PC-3 (cell line): ENCODE data around the gene TRAIP.

Experiments
- CTCF ChIP-seq: fragments of 300-600 bp; sonication (generic); conservative IDR thresholded peaks from 2 replicates; pipeline ENCODE4 v1.5.1; 2017; ENCODE audit warnings: antibody characterized with exemption, low read depth, mild to moderate bottlenecking, low read length
- EZH2 ChIP-seq: fragments of 300-600 bp; sonication (generic); IDR thresholded peaks from one replicate; pipeline ENCODE4 v1.6.1; 2017; ENCODE audit warnings: antibody characterized with exemption, mild to moderate bottlenecking, low read length; ENCODE audit not compliant: unreplicated experiment
- EZH2phosphoT487 ChIP-seq: fragments of 300-600 bp; sonication (generic); IDR thresholded peaks from 2 replicates; pipeline ENCODE4 v1.6.1; 2018; ENCODE audit warnings: mild to moderate bottlenecking, antibody characterized with exemption, low read length, borderline replicate concordance

- TF ChIP-seq CTCF (no peak), EZH2 (no peak), EZH2phosphoT487 (no peak)
Measured at GRCh38 chr3:49793486-49794085, 62.8 kb downstream of the TRAIP start.
